Neural crest cell (in vitro differentiated cells): ENCODE results near the gene SGK1. TPM values are rescaled to one million over a fixed set of nuclear protein-coding genes. Genes with fewer than 3 reads are reported as not detected.
"Not testable (repeated sequence)": the region's sequence is repeated elsewhere in the genome, so short reads cannot be mapped to it uniquely, and the experiment has no call there.

Source experiments
- DNase-seq: peaks from one replicate; pipeline ENCODE4 v3.0.0; 2021; ENCODE audit warnings: low read depth, mixed read lengths, low spot score
- H3K27ac Mint-ChIP-seq: one replicate; pipeline ENCODE4 v1.8.0; 2021; ENCODE audit warnings: mild to moderate bottlenecking, mixed read lengths; ENCODE audit not compliant: unreplicated experiment
- H3K27me3 Mint-ChIP-seq: 2 replicates; pipeline ENCODE4 v1.8.0; 2021; ENCODE audit warnings: low read depth, mild to moderate bottlenecking, mixed read lengths
- H3K36me3 Mint-ChIP-seq: 2 replicates; pipeline ENCODE4 v1.8.0; 2021; ENCODE audit warnings: low read depth, mild to moderate bottlenecking, mixed read lengths
- H3K4me1 Mint-ChIP-seq: 2 replicates; pipeline ENCODE4 v1.8.0; 2021; ENCODE audit warnings: mixed read lengths
- H3K4me3 Mint-ChIP-seq: one replicate; pipeline ENCODE4 v1.8.0; 2021; ENCODE audit warnings: mild to moderate bottlenecking, mixed read lengths
- H3K9me3 Mint-ChIP-seq: 2 replicates; pipeline ENCODE4 v1.8.0; 2021; ENCODE audit warnings: mixed read lengths
- CTCF ChIP-seq: fragments of 200-600 bp; sonication (generic); conservative IDR thresholded peaks from 2 replicates; pipeline ENCODE4 v1.5.0; 2021; ENCODE audit warnings: antibody characterized with exemption, mild to moderate bottlenecking
- total RNA-seq: library from RNA; stranded (reverse); gene quantifications from 2 replicates; pipeline ENCODE4 v1.2.1, GENCODE V29; 2021

SGK1 gene
- total RNA-seq, 1 donor from 2014 or later, result 5.9 TPM

- DNase-seq, result no peak
- H3K27me3 Mint-ChIP-seq, result no peaks in the 10 kb centered on the region
- no peak overlapping the region for H3K27ac Mint-ChIP-seq
- no peak for TF ChIP-seq CTCF
- no peak overlapping the region for H3K4me3 Mint-ChIP-seq
- peaks cover 3% of the 10 kb centered on the region for H3K36me3 Mint-ChIP-seq
- H3K4me1 Mint-ChIP-seq, result no peaks in the 10 kb centered on the region
- peaks cover 5% of the 10 kb centered on the region for H3K9me3 Mint-ChIP-seq
Observed at GRCh38 chr6:134205366-134205765, 112.5 kb downstream of the SGK1 start.

DNA sequence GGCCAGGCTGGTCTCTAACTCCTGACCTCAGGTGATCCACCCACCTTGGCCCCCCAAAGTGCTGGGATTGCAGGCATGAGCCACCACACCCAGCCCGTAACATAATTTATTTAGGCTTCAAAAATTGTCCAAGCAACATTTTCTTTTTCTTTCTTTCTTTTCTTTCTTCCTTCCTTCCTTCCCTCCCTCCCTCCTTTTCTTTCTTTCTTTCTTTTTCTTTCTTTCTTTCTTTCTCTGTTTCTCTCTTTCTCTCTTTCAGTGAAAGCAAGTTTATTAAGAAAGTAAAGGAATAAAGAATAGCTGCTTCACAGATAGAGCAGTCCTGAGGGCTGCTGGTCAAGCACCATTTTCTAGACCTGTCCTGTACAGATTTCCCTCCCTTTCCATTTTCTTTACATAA, 113.2 kb downstream of the SGK1 start:
- not testable (repeated sequence) for H3K27me3 Mint-ChIP-seq, H3K27ac Mint-ChIP-seq, DNase-seq, H3K4me3 Mint-ChIP-seq, H3K36me3 Mint-ChIP-seq, H3K4me1 Mint-ChIP-seq, H3K9me3 Mint-ChIP-seq

- no peak for DNase-seq
- Mint-ChIP-seq H3K27me3 (no peaks in the 10 kb centered on the region), H3K4me3 (no peak overlapping the region), H3K27ac (no peak overlapping the region), H3K9me3 (peaks cover 5% of the 10 kb centered on the region), H3K4me1 (no peaks in the 10 kb centered on the region), H3K36me3 (peaks cover 3% of the 10 kb centered on the region)
- no peak for TF ChIP-seq CTCF
Observed at GRCh38 chr6:134204031-134204430, 113.9 kb downstream of the SGK1 start.

GRCh38 chr6:134201716-134202115, 116.2 kb downstream of the SGK1 start:
- no peak for DNase-seq
- Mint-ChIP-seq H3K27ac (no peak overlapping the region), H3K9me3 (peaks cover 5% of the 10 kb centered on the region), H3K4me3 (no peak overlapping the region), H3K4me1 (no peaks in the 10 kb centered on the region), H3K36me3 (peaks cover 3% of the 10 kb centered on the region), H3K27me3 (no peaks in the 10 kb centered on the region)
- TF ChIP-seq CTCF, result no peak

GRCh38 chr6:134199848-134200606, 117.9 kb downstream of the SGK1 start:
- H3K27me3 Mint-ChIP-seq, result no peaks in the 10 kb centered on the region
- peaks cover 3% of the 10 kb centered on the region for H3K36me3 Mint-ChIP-seq
- no peak overlapping the region for H3K27ac Mint-ChIP-seq
- H3K4me1 Mint-ChIP-seq, result no peaks in the 10 kb centered on the region
- no peak for TF ChIP-seq CTCF
- H3K9me3 Mint-ChIP-seq, result peaks cover 5% of the 10 kb centered on the region
- H3K4me3 Mint-ChIP-seq, result no peak overlapping the region
- DNase-seq, result no peak

DNA sequence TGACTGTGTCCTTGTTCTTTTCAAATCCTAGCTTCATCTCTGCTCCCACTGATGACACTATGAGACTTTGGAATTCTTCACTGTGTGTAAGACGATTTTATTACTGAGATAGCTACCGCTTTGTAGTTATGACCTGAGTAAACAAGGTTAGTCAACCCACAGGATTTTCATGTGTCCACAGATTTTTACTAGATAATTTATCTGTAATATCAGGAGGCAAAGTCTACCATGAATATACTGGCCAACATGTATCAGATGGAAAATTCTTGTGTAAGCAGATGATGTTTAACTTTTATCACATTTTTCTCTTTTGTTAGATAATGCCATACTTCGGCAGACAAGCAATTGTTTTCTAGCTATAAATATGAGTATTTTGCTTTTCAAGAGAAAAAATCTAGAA, 119.8 kb downstream of the SGK1 start:
- no peaks in the 10 kb centered on the region for H3K4me1 Mint-ChIP-seq
- no peaks in the 10 kb centered on the region for H3K9me3 Mint-ChIP-seq
- no peak for TF ChIP-seq CTCF
- DNase-seq, result no peak
- no peaks in the 10 kb centered on the region for H3K27me3 Mint-ChIP-seq
- H3K27ac Mint-ChIP-seq, result no peak overlapping the region
- H3K4me3 Mint-ChIP-seq, result no peak overlapping the region
- H3K36me3 Mint-ChIP-seq, result no peaks in the 10 kb centered on the region

DNA sequence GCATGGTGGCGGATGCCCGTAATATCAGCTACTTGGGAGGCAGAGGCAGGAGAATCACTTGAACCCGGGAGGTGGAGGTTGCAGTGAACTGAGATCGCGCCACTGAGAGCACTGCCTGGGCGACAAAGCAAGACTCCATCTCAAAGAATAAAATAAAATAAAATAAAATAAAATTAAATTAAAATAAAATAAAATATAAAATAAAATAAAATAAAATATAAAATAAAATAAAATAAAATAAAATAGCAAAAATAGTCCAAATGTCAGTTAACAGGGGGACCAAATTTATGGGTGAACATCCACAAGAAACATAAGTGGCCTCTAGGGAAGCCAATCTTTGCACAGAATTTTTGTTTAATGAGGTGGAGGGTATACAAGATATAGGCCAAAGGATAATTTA, 120.2 kb downstream of the SGK1 start:
- not testable (repeated sequence) for H3K9me3 Mint-ChIP-seq, DNase-seq, H3K4me1 Mint-ChIP-seq, H3K4me3 Mint-ChIP-seq, H3K36me3 Mint-ChIP-seq, H3K27me3 Mint-ChIP-seq, H3K27ac Mint-ChIP-seq
